Panc1 (cell line): Measurements from ENCODE around the gene CCDC54.

Source experiments
- CTCF ChIP-seq: fragments of 450-650 bp; IDR thresholded peaks from 2 replicates; pipeline ENCODE4 v1.5.1; 2017; ENCODE audit warnings: mild to moderate bottlenecking
- POLR2AphosphoS5 ChIP-seq: IDR thresholded peaks from 2 replicates; pipeline ENCODE4 v1.6.1; 2012; ENCODE audit warnings: mild to moderate bottlenecking, low read depth, low read length, moderate library complexity
- REST ChIP-seq, 2 experiments: IDR thresholded peaks; 2 replicates each; pipeline ENCODE4 v1.6.1; 2011 to 2012; ENCODE audit warnings: low read depth in 2 of 2, control low read depth in 1 of 2, low read length in 1 of 2, mild to moderate bottlenecking in 1 of 2, moderate library complexity in 1 of 2; ENCODE audit not compliant: insufficient read depth in 1 of 2
- TCF7L2 ChIP-seq: IDR thresholded peaks from 2 replicates; pipeline ENCODE4 v1.6.1; 2011; ENCODE audit warnings: mild to moderate bottlenecking, low read depth, low read length, inconsistent platforms

- no peak for TF ChIP-seq CTCF
- TF ChIP-seq POLR2AphosphoS5: no peak
- TF ChIP-seq REST (IDR thresholded peaks at IDR 0.05; ENCODE audit: insufficient read depth in 1 of 2, low read depth in 2 of 2, low read length in 1 of 2): no peak
- TF ChIP-seq TCF7L2: no peak
These were observed 9.9 kb upstream of the CCDC54 start for GRCh38 chr3:107367353-107367752.
